Measurements from ENCODE around the gene ARL3. TPM values are rescaled to one million over a fixed set of nuclear protein-coding genes. Genes with fewer than 3 reads are reported as not detected.
"Not testable (repeated sequence)": the region's sequence is repeated elsewhere in the genome, so short reads cannot be mapped to it uniquely, and the experiment has no call there.

Gene ARL3
- total RNA-seq, 1 donor = 6.0 TPM

DNA sequence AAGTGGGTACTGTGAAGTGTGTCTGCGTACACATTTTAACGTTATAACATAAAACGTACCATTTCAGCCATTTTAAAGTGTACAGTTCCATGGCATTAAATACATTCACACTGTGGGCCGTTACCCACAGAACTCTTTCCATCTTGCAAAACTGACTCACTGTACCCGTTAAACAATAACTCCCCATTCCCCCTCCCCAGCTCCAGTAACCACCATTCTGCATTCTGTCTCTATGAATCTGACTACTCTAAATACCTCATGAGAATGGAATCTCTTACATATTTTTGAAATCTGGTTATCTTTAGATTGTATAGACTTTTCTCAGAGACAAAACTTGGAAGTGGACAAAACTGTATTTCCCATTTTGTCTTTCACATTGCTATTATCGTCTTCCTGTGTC is 9.3 kb downstream of the ARL3 start:
- no peak overlapping the region for H3K4me3 ChIP-seq (ENCODE audit: low read depth, low read length)
- no peak for DNase-seq (ENCODE audit: low read depth)
- TF ChIP-seq, protein P1, sequence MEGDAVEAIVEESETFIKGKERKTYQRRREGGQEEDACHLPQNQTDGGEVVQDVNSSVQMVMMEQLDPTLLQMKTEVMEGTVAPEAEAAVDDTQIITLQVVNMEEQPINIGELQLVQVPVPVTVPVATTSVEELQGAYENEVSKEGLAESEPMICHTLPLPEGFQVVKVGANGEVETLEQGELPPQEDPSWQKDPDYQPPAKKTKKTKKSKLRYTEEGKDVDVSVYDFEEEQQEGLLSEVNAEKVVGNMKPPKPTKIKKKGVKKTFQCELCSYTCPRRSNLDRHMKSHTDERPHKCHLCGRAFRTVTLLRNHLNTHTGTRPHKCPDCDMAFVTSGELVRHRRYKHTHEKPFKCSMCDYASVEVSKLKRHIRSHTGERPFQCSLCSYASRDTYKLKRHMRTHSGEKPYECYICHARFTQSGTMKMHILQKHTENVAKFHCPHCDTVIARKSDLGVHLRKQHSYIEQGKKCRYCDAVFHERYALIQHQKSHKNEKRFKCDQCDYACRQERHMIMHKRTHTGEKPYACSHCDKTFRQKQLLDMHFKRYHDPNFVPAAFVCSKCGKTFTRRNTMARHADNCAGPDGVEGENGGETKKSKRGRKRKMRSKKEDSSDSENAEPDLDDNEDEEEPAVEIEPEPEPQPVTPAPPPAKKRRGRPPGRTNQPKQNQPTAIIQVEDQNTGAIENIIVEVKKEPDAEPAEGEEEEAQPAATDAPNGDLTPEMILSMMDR (IDR thresholded peaks at IDR 0.05; ENCODE audit: insufficient read depth, low read depth, low read length) = no peak

DNA sequence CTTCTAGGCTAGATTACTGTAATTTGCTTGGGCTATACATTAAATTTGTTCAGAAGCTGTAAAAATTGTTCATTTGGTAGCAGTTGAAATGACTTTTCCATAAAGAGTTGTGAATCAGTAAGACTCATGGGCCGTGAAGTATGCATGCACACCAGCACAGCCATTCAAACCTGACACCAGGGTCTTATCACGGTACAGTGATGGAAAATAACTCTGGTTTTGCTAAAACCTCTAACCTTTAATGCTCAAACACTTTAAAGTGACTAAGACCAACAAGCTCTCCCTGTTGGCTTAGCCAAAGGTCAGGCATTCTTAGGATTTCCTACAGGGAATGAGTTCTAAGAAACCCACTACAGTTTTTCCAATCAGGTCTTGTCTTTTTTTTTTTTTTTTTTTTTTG is 11.5 kb downstream of the ARL3 start:
- TF ChIP-seq, protein P1 (IDR thresholded peaks at IDR 0.05; ENCODE audit: insufficient read depth, low read depth, low read length) = no peak
- no peak for DNase-seq (ENCODE audit: low read depth)

DNA sequence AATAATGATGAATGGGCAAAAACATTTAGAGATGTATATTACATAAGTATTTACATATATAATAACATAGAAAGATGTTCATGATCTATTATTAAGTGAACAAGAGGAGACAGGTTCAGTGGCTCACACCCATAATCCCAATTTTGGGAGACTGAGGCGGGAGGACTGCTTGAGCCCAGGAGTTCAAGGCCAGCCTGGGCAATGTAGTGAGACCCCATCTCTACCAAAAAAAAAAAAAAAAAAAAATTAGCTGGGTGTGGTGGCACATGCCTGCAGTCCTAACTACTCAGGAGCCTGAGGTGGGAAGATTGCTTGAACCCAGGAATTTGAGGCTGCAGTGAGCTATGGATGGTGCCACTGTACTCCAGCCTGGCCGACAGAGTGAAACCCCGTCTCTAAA is 12.4 kb downstream of the ARL3 start:
- DNase-seq (ENCODE audit: low read depth) = no peak
- H3K4me3 ChIP-seq (ENCODE audit: low read depth, low read length) = no peak overlapping the region
- TF ChIP-seq, protein P1 (IDR thresholded peaks at IDR 0.05; ENCODE audit: insufficient read depth, low read depth, low read length) = no peak

More for the DNA sequence above, 11.5 kb downstream of the ARL3 start:
- no peak overlapping the region for H3K4me3 ChIP-seq (ENCODE audit: low read depth, low read length)

DNA sequence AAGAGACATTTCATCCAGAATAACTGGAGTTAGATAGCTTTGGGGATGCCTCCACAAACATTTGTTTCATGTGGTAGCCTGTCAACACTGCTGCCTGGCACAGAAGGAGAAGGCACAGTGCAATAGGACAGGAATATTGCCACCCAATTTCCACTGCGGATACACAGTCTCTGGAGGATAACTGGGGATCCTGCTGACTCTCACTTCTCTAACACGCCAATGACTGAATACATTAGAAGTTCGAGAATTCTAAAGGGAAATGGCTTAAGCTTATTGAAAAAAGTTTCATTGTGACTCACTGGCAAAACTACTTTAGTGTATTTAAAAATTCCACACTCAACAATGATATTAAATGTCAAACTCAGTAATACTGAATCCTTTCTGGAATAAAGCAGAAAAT is 12.9 kb downstream of the ARL3 start:
- H3K4me3 ChIP-seq (ENCODE audit: low read depth, low read length) = no peak overlapping the region
- DNase-seq (ENCODE audit: low read depth) = no peak
- TF ChIP-seq, protein P1 (IDR thresholded peaks at IDR 0.05; ENCODE audit: insufficient read depth, low read depth, low read length) = no peak

DNA sequence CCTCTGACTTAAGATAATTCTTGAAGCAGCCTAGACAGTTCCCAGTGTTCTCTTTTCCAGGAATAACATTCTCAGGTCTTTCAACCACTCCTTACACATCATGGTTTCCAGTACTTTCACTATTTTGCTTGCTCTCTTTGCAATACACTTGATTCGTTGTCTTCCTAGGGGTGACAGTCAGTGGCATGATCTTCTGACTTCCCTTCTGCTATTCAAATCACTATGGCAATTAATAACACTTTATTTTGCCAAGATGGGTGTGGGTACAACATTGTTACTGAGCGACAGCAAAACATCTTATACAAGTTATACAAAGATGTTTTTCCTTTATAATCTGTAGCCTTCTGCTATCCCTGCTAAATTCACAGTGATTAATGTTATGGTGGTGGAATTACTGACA is 15.3 kb downstream of the ARL3 start:
- TF ChIP-seq, protein P1 (IDR thresholded peaks at IDR 0.05; ENCODE audit: insufficient read depth, low read depth, low read length) = no peak
- DNase-seq (ENCODE audit: low read depth) = no peak
- H3K4me3 ChIP-seq (ENCODE audit: low read depth, low read length) = no peak overlapping the region

DNA sequence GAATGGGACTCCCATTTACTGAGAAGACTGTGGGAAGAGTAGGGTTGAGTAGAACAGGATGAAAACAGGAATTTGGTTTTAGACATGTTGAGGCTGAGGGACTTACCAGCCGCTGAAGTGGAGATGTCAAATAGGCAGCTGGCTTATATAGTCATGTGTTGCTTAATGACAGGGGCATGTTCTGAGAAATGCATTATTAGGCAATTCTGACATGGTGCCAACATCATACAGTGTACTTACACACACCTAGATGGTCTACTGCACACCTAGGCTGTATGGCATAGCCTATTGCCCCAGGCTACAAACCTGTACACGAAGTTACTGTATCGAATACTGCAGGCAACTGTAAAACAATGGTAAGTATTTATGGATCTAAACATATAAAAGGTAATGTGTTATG is 17.5 kb downstream of the ARL3 start:
- H3K4me3 ChIP-seq (ENCODE audit: low read depth, low read length) = no peak overlapping the region
- TF ChIP-seq, protein P1 (IDR thresholded peaks at IDR 0.05; ENCODE audit: insufficient read depth, low read depth, low read length) = no peak

DNA sequence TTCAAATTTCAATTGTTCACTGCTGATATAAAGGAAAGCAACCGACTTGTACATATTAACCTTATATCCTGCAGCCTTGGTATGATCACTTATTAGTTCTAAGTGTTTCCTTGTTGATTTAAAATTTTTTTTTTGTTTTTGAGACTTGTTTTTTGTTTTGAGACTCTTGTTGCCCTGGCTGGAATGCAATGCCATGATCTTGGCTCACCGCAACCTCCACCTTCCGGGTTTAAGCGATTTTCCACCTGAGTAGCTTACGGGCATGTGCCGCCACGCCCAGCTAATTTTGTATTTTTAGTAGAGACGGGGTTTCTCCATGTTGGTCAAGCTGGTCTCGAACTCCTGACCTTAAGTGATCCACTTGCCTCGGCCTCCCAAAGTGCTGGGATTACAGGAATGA is 18.8 kb downstream of the ARL3 start:
- DNase-seq (ENCODE audit: low read depth); H3K4me3 ChIP-seq (ENCODE audit: low read depth, low read length): not testable (repeated sequence)

More for the DNA sequence above, 17.5 kb downstream of the ARL3 start:
- no peak for DNase-seq (ENCODE audit: low read depth)
